ENCODE data around the gene RAB25. TPM values are rescaled to one million over a fixed set of nuclear protein-coding genes. Genes with fewer than 3 reads are reported as not detected.

RAB25 gene
- polyA plus RNA-seq, 1 experiment, result not detected

- Histone ChIP-seq H3K36me3 (ENCODE audit: control insufficient read depth, insufficient read depth, low read length) (no peaks in the 10 kb centered on the region), H3K27me3 (ENCODE audit: control insufficient read depth, insufficient read depth, low read length) (no peaks in the 10 kb centered on the region), H3K4me3 (ENCODE audit: low read depth, low read length) (no peak overlapping the region)
- no peak for TF ChIP-seq CTCF (IDR thresholded peaks at IDR 0.05; ENCODE audit: insufficient read depth, low read depth, low read length)
- POLR2A ChIA-PET, result no interaction called here
- DNase-seq (ENCODE audit: low read depth), result no peak
- CTCF ChIA-PET, result interaction anchor here (27.9 kb wide), 1 partner anchor 20 kb away, joined by 983 read pairs; the partner anchor contains the start of gene LMNA
Observed at GRCh38 chr1:156108664-156109241, 47.8 kb downstream of the RAB25 start.

GRCh38 chr1:156110252-156110651 lies 49.3 kb downstream of the RAB25 start:
- no peaks in the 10 kb centered on the region for H3K27me3 ChIP-seq (ENCODE audit: control insufficient read depth, insufficient read depth, low read length)
- H3K4me3 ChIP-seq (ENCODE audit: low read depth, low read length), result no peak overlapping the region
- ChIA-PET POLR2A (no interaction called here), CTCF (interaction anchor here (1.2 to 27.9 kb wide), 2 partner anchors 13 to 18 kb away, joined by 3 to 983 read pairs; partner anchors contain the start of gene LMNA)
- no peaks in the 10 kb centered on the region for H3K36me3 ChIP-seq (ENCODE audit: control insufficient read depth, insufficient read depth, low read length)
- no peak for DNase-seq (ENCODE audit: low read depth)
- no peak for TF ChIP-seq CTCF (IDR thresholded peaks at IDR 0.05; ENCODE audit: insufficient read depth, low read depth, low read length)

GRCh38 chr1:156111355-156111962 lies 50.5 kb downstream of the RAB25 start:
- ChIA-PET POLR2A (no interaction called here), CTCF (interaction anchor here (11.1 to 33.9 kb wide), 2 partner anchors 15 to 18 kb away, joined by 113 to 983 read pairs; no protein-coding TSS in a partner anchor)
- H3K36me3 ChIP-seq (ENCODE audit: control insufficient read depth, insufficient read depth, low read length), result no peaks in the 10 kb centered on the region
- no peak overlapping the region for H3K4me3 ChIP-seq (ENCODE audit: low read depth, low read length)
- DNase-seq (ENCODE audit: low read depth), result no peak
- TF ChIP-seq CTCF (IDR thresholded peaks at IDR 0.05; ENCODE audit: insufficient read depth, low read depth, low read length), result no peak
- H3K27me3 ChIP-seq (ENCODE audit: control insufficient read depth, insufficient read depth, low read length), result no peaks in the 10 kb centered on the region

GRCh38 chr1:156112276-156113137 lies 51.5 kb downstream of the RAB25 start:
- DNase-seq (ENCODE audit: low read depth), result no peak
- Histone ChIP-seq H3K36me3 (ENCODE audit: control insufficient read depth, insufficient read depth, low read length) (no peaks in the 10 kb centered on the region), H3K4me3 (ENCODE audit: low read depth, low read length) (no peak overlapping the region), H3K27me3 (ENCODE audit: control insufficient read depth, insufficient read depth, low read length) (no peaks in the 10 kb centered on the region)
- ChIA-PET POLR2A (no interaction called here), CTCF (interaction anchor here (0.6 to 33.9 kb wide), 3 partner anchors 16 to 770 kb away, joined by 3 to 983 read pairs (median 113); no protein-coding TSS in a partner anchor)
- TF ChIP-seq CTCF (IDR thresholded peaks at IDR 0.05; ENCODE audit: insufficient read depth, low read depth, low read length), result no peak
